ENCODE measurements around the gene TNFSF10.

The TNFSF10 gene

DNA sequence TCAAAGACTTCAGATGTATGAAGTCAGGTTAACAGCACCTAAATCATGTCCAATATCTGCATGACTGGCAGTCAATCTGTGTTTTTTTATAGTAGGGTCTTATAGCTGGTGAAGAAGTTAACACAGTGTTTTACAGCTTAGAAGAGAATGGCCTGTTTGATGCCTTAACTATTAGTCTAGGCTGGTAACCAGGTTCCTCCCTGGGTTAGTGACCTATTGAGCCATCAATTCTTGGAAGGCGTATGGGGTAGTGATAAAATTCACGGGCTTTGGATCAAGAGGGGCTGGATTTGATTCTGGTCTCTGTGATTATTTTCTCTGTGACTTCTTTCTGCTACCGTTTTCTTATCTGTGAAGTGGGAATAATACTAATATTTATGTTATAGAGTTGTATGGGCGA lies 16.0 kb upstream of the TNFSF10 start:
- Histone ChIP-seq H2AK5ac (ENCODE audit: low read length) (no peak overlapping the region), H3K18ac (ENCODE audit: low read length) (no peak overlapping the region), H3K4me3 (ENCODE audit: low read depth, low read length) (no peak overlapping the region), H3K27me3 (ENCODE audit: insufficient read depth, low read length) (no peaks in the 10 kb centered on the region), H3K27ac (ENCODE audit: low read depth, low read length) (no peak overlapping the region), H3K14ac (ENCODE audit: low read length) (no peak overlapping the region), H3K4me1 (ENCODE audit: control insufficient read depth in 1 of 2, insufficient read depth in 2 of 2, low read length in 2 of 2) (peaks cover 2 to 4% of the 10 kb centered on the region in 2 experiments), H2BK5ac (ENCODE audit: low read depth, low read length, poor library complexity) (no peak overlapping the region), H2BK12ac (ENCODE audit: low read length) (no peak overlapping the region), H3K9ac (ENCODE audit: low read length) (no peak overlapping the region), H2AFZ (ENCODE audit: insufficient read depth, low read length, poor library complexity) (no peak overlapping the region), H3K36me3 (ENCODE audit: control insufficient read depth in 1 of 2, insufficient read depth in 2 of 2, low read length in 2 of 2) (no peaks in the 10 kb centered on the region), H3K23ac (ENCODE audit: low read length) (no peak overlapping the region), H4K91ac (ENCODE audit: low read depth, low read length) (no peak overlapping the region), H2BK120ac (ENCODE audit: insufficient read depth, low read length, poor library complexity) (no peak overlapping the region), H4K12ac (ENCODE audit: low read depth, low read length) (no peak overlapping the region), H3K79me2 (ENCODE audit: control insufficient read depth, insufficient read depth, low read length, poor library complexity) (no peaks in the 10 kb centered on the region), H4K8ac (ENCODE audit: low read depth, low read length) (no peak overlapping the region), H3K4ac (ENCODE audit: low read depth, low read length) (no peak overlapping the region), H3K79me1 (ENCODE audit: low read length) (peaks cover 2% of the 10 kb centered on the region), H3K9me3 (ENCODE audit: insufficient read depth, low read depth, low read length) (no peaks in the 10 kb centered on the region), H3K4me2 (ENCODE audit: low read length) (no peak overlapping the region)
- DNase-seq, result no peak
- no CpG with 5 or more reads among the region's 4 CpGs for WGBS (ENCODE audit: extremely low coverage, insufficient coverage, insufficient read length)

GRCh38 chr3:172538368-172539151 lies 15.3 kb upstream of the TNFSF10 start:
- peaks cover 2% of the 10 kb centered on the region for H3K79me1 ChIP-seq (ENCODE audit: low read length)
- H3K9me3 ChIP-seq (ENCODE audit: insufficient read depth, low read depth, low read length), result no peaks in the 10 kb centered on the region
- H3K4me1 ChIP-seq (ENCODE audit: control insufficient read depth in 1 of 2, insufficient read depth in 2 of 2, low read length in 2 of 2), result peaks cover 2 to 4% of the 10 kb centered on the region in 2 experiments
- no peak overlapping the region for H3K4me3 ChIP-seq (ENCODE audit: low read depth, low read length)
- no peak overlapping the region for H3K9ac ChIP-seq (ENCODE audit: low read length)
- H2BK12ac ChIP-seq (ENCODE audit: low read length), result no peak overlapping the region
- no peak overlapping the region for H3K27ac ChIP-seq (ENCODE audit: low read depth, low read length)
- no peak overlapping the region for H2AFZ ChIP-seq (ENCODE audit: insufficient read depth, low read length, poor library complexity)
- H3K79me2 ChIP-seq (ENCODE audit: control insufficient read depth, insufficient read depth, low read length, poor library complexity), result no peaks in the 10 kb centered on the region
- H4K91ac ChIP-seq (ENCODE audit: low read depth, low read length), result no peak overlapping the region
- no peak overlapping the region for H3K4me2 ChIP-seq (ENCODE audit: low read length)
- no peak overlapping the region for H3K14ac ChIP-seq (ENCODE audit: low read length)
- no peak for DNase-seq
- H3K18ac ChIP-seq (ENCODE audit: low read length), result no peak overlapping the region
- no peak overlapping the region for H2BK5ac ChIP-seq (ENCODE audit: low read depth, low read length, poor library complexity)
- H3K4ac ChIP-seq (ENCODE audit: low read depth, low read length), result no peak overlapping the region
- no peaks in the 10 kb centered on the region for H3K27me3 ChIP-seq (ENCODE audit: insufficient read depth, low read length)
- no peak overlapping the region for H2AK5ac ChIP-seq (ENCODE audit: low read length)
- H4K8ac ChIP-seq (ENCODE audit: low read depth, low read length), result no peak overlapping the region
- H4K12ac ChIP-seq (ENCODE audit: low read depth, low read length), result no peak overlapping the region
- H2BK120ac ChIP-seq (ENCODE audit: insufficient read depth, low read length, poor library complexity), result no peak overlapping the region
- no CpG with 5 or more reads among the region's 3 CpGs for WGBS (ENCODE audit: extremely low coverage, insufficient coverage, insufficient read length)
- no peaks in the 10 kb centered on the region for H3K36me3 ChIP-seq (ENCODE audit: control insufficient read depth in 1 of 2, insufficient read depth in 2 of 2, low read length in 2 of 2)
- no peak overlapping the region for H3K23ac ChIP-seq (ENCODE audit: low read length)

DNA sequence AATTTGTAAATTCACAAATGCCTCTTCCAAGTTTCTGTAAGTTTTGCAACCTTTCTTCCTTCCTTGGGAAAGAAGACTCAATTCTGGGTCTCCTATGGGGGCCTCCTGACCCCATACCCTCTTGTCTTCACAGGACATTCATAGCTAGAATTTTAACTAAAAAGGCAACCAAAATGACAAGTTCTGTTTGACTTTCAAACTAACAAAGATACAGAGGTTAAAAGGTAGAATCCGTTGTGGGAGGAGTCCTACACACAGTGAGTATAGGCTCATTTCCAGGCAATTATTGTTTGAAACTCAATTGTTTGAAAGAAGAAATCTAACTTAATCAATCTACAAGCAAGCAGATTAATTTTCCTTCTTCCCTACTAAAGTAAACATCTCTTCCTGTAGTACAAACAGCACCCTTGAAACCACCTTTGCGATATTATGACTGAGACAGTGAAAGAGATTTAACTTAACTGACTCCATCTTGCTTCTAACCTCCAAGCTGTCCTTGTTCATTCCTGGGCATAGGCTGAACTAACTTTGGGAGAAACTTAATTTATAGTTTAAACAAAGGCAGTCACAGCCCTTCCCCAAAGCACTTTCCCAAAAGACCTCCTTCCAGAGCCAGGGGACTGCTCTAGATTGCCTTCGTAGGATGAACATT lies 14.4 kb upstream of the TNFSF10 start:
- no peak overlapping the region for H3K9ac ChIP-seq (ENCODE audit: low read length)
- no peak overlapping the region for H4K12ac ChIP-seq (ENCODE audit: low read depth, low read length)
- DNase-seq, result no peak
- no CpG with 5 or more reads among the region's 3 CpGs for WGBS (ENCODE audit: extremely low coverage, insufficient coverage, insufficient read length)
- no peaks in the 10 kb centered on the region for H3K27me3 ChIP-seq (ENCODE audit: insufficient read depth, low read length)
- H3K4me1 ChIP-seq (ENCODE audit: control insufficient read depth in 1 of 2, insufficient read depth in 2 of 2, low read length in 2 of 2), result peaks cover 2 to 4% of the 10 kb centered on the region in 2 experiments
- H3K23ac ChIP-seq (ENCODE audit: low read length), result no peak overlapping the region
- no peaks in the 10 kb centered on the region for H3K9me3 ChIP-seq (ENCODE audit: insufficient read depth, low read depth, low read length)
- H2AK5ac ChIP-seq (ENCODE audit: low read length), result no peak overlapping the region
- H3K4me3 ChIP-seq (ENCODE audit: low read depth, low read length), result no peak overlapping the region
- H3K27ac ChIP-seq (ENCODE audit: low read depth, low read length), result no peak overlapping the region
- no peak overlapping the region for H2BK5ac ChIP-seq (ENCODE audit: low read depth, low read length, poor library complexity)
- H3K4me2 ChIP-seq (ENCODE audit: low read length), result no peak overlapping the region
- H3K36me3 ChIP-seq (ENCODE audit: control insufficient read depth in 1 of 2, insufficient read depth in 2 of 2, low read length in 2 of 2), result no peaks in the 10 kb centered on the region
- H2BK120ac ChIP-seq (ENCODE audit: insufficient read depth, low read length, poor library complexity), result no peak overlapping the region
- H2AFZ ChIP-seq (ENCODE audit: insufficient read depth, low read length, poor library complexity), result no peak overlapping the region
- no peak overlapping the region for H3K4ac ChIP-seq (ENCODE audit: low read depth, low read length)
- H2BK12ac ChIP-seq (ENCODE audit: low read length), result no peak overlapping the region
- no peaks in the 10 kb centered on the region for H3K79me2 ChIP-seq (ENCODE audit: control insufficient read depth, insufficient read depth, low read length, poor library complexity)
- no peak overlapping the region for H4K8ac ChIP-seq (ENCODE audit: low read depth, low read length)
- peaks cover 2% of the 10 kb centered on the region for H3K79me1 ChIP-seq (ENCODE audit: low read length)
- no peak overlapping the region for H4K91ac ChIP-seq (ENCODE audit: low read depth, low read length)
- H3K18ac ChIP-seq (ENCODE audit: low read length), result no peak overlapping the region
- no peak overlapping the region for H3K14ac ChIP-seq (ENCODE audit: low read length)

DNA sequence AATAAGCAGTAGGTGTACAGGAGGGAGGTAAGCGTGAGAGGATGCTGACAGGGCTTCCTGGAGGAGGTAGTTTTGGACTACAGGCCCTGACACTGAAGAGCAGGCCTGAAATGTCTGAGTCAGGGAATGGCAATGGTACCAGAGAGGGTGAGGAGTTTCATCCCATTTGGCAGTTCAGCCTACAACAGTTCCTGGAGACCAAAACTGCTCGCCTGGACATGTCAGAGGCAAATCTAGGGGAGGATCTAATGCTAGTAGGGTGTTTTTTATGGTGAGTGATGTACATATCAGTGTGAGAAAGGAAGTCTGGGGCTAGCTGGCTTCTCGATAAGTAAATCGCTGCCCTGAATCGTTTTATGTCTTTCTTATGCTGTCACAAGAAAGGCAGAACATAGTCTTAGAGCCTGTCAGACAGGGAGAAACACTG lies 13.8 kb upstream of the TNFSF10 start:
- Histone ChIP-seq H3K79me1 (ENCODE audit: low read length) (no peaks in the 10 kb centered on the region), H2BK120ac (ENCODE audit: insufficient read depth, low read length, poor library complexity) (no peak overlapping the region), H3K4me3 (ENCODE audit: low read depth, low read length) (peak overlapping the region; percentile 29), H4K12ac (ENCODE audit: low read depth, low read length) (no peak overlapping the region), H3K9ac (ENCODE audit: low read length) (no peak overlapping the region), H3K18ac (ENCODE audit: low read length) (no peak overlapping the region), H3K9me3 (ENCODE audit: insufficient read depth, low read depth, low read length) (no peaks in the 10 kb centered on the region), H2AFZ (ENCODE audit: insufficient read depth, low read length, poor library complexity) (no peak overlapping the region), H4K8ac (ENCODE audit: low read depth, low read length) (peak overlapping the region; percentile 2), H2BK5ac (ENCODE audit: low read depth, low read length, poor library complexity) (no peak overlapping the region), H4K91ac (ENCODE audit: low read depth, low read length) (no peak overlapping the region), H3K4me2 (ENCODE audit: low read length) (no peak overlapping the region), H3K27me3 (ENCODE audit: insufficient read depth, low read length) (no peaks in the 10 kb centered on the region), H3K23ac (ENCODE audit: low read length) (no peak overlapping the region), H3K36me3 (ENCODE audit: control insufficient read depth in 1 of 2, insufficient read depth in 2 of 2, low read length in 2 of 2) (no peaks in the 10 kb centered on the region), H3K27ac (ENCODE audit: low read depth, low read length) (no peak overlapping the region), H3K14ac (ENCODE audit: low read length) (no peak overlapping the region), H2BK12ac (ENCODE audit: low read length) (no peak overlapping the region), H3K4me1 (ENCODE audit: control insufficient read depth in 1 of 2, insufficient read depth in 2 of 2, low read length in 2 of 2) (peaks cover 0 to 4% of the 10 kb centered on the region in 2 experiments), H2AK5ac (ENCODE audit: low read length) (no peak overlapping the region), H3K79me2 (ENCODE audit: control insufficient read depth, insufficient read depth, low read length, poor library complexity) (no peaks in the 10 kb centered on the region), H3K4ac (ENCODE audit: low read depth, low read length) (no peak overlapping the region)
- DNase-seq, result no peak
- no CpG with 5 or more reads among the region's 5 CpGs for WGBS (ENCODE audit: extremely low coverage, insufficient coverage, insufficient read length)

Data from trophoblast cell (in vitro differentiated cells and primary cell).